Thyroid gland (tissue), 4 donors: Measurements from ENCODE around the gene TRIM37.

Experiments used
- POLR2A ChIP-seq, 2 donors: fragments of 450-650 bp; IDR thresholded peaks; one replicate each; pipeline ENCODE4 v1.6.1; 2017; ENCODE audit warnings: antibody characterized with exemption in 2 of 2, mild to moderate bottlenecking in 2 of 2, moderate library complexity in 1 of 2
- TF ChIP-seq, protein P1 (sequence below), 6 experiments: fragments of 200-600 bp in 3 of 6; fragments of 450-650 bp in 3 of 6; sonication (generic) in 3 of 6; IDR thresholded peaks; one replicate each; pipeline ENCODE4 v1.5.1; 2016 to 2019; ENCODE audit warnings: antibody characterized with exemption in 6 of 6, mild to moderate bottlenecking in 2 of 6, inconsistent platforms in 1 of 6, moderate library complexity in 1 of 6

GRCh38 chr17:58932956-58933355, 173.7 kb downstream of the TRIM37 start:
- TF ChIP-seq, protein P1, sequence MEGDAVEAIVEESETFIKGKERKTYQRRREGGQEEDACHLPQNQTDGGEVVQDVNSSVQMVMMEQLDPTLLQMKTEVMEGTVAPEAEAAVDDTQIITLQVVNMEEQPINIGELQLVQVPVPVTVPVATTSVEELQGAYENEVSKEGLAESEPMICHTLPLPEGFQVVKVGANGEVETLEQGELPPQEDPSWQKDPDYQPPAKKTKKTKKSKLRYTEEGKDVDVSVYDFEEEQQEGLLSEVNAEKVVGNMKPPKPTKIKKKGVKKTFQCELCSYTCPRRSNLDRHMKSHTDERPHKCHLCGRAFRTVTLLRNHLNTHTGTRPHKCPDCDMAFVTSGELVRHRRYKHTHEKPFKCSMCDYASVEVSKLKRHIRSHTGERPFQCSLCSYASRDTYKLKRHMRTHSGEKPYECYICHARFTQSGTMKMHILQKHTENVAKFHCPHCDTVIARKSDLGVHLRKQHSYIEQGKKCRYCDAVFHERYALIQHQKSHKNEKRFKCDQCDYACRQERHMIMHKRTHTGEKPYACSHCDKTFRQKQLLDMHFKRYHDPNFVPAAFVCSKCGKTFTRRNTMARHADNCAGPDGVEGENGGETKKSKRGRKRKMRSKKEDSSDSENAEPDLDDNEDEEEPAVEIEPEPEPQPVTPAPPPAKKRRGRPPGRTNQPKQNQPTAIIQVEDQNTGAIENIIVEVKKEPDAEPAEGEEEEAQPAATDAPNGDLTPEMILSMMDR (IDR thresholded peaks at IDR 0.05) = no peak
- TF ChIP-seq POLR2A (IDR thresholded peaks at IDR 0.05) = no peak
